Cardiac muscle cell (in vitro differentiated cells and primary cell): ENCODE measurements around the gene PRKCZ. TPM values are rescaled to one million over a fixed set of nuclear protein-coding genes. Genes with fewer than 3 reads are reported as not detected.
A peak's percentile ranks its signal among the peaks of the same experiment; 100 is the strongest.

Source experiments
- DNase-seq, 2 donors: peaks; one replicate each; pipeline versions ENCODE4 v3.0.0 to v3.0.0-alpha.2; 2010 to 2017; ENCODE audit warnings: low read depth in 1 of 2, low spot score in 1 of 2
- H3K27ac ChIP-seq: fragments of 200-600 bp; sonication (generic); 2 replicates; pipeline ENCODE4 v1.5.1; 2016
- H3K27me3 ChIP-seq: fragments of 200-600 bp; sonication (generic); 2 replicates; pipeline ENCODE4 v1.6.0; 2016; ENCODE audit warnings: control low read depth
- H3K36me3 ChIP-seq: fragments of 200-600 bp; sonication (generic); 2 replicates; pipeline ENCODE4 v1.5.1; 2016; ENCODE audit warnings: control low read depth
- H3K4me1 ChIP-seq: fragments of 200-600 bp; sonication (generic); 2 replicates; pipeline ENCODE4 v1.8.1; 2017; ENCODE audit warnings: low read depth, mild to moderate bottlenecking, mixed run types
- H3K4me3 ChIP-seq: fragments of 200-600 bp; sonication (generic); 2 replicates; pipeline ENCODE4 v1.5.1; 2016; ENCODE audit warnings: mild to moderate bottlenecking
- H3K9me3 ChIP-seq: fragments of 200-600 bp; sonication (generic); 2 replicates; pipeline ENCODE4 v1.5.1; 2017; ENCODE audit warnings: low read depth, mild to moderate bottlenecking, control low read depth
- CTCF ChIP-seq: IDR thresholded peaks from 2 replicates; pipeline ENCODE4 v1.5.1; 2012; ENCODE audit warnings: low read depth, mild to moderate bottlenecking, low read length
- polyA plus RNA-seq: library from polyadenylated mRNA; unstranded; fragments of >200 nt; fragmentation: Nextera tagmentation; extraction: Ambion mirVana; gene quantifications from 2 replicates; pipeline ENCODE4 v1.2.1, GENCODE V29; 2016
- total RNA-seq: library from RNA; depleted of rRNA; stranded (reverse); fragments of >200 nt; gene quantifications from 2 replicates; pipeline ENCODE4 v1.2.3, GENCODE V29; 2016

Gene PRKCZ
- total and polyA plus RNA-seq, 2 experiments from 2014 or later = 44.6 to 50.9 TPM

- peaks cover 14% of the 10 kb centered on the region for H3K4me1 ChIP-seq
- H3K4me3 ChIP-seq = no peak overlapping the region
- H3K36me3 ChIP-seq = peaks cover 8% of the 10 kb centered on the region
- no peak overlapping the region for H3K27ac ChIP-seq
- no peak for TF ChIP-seq CTCF
- no peak for DNase-seq
- H3K9me3 ChIP-seq = no peaks in the 10 kb centered on the region
- H3K27me3 ChIP-seq = no peaks in the 10 kb centered on the region
These were observed 138.1 kb downstream of the PRKCZ start for GRCh38 chr1:2188336-2188735.

- DNase-seq = peak; percentile 88 to 98
These were observed 139.5 kb downstream of the PRKCZ start for GRCh38 chr1:2189459-2190425.

GRCh38 chr1:2190491-2190976 is 140.3 kb downstream of the PRKCZ start:
- Histone ChIP-seq H3K4me1 (peaks cover 25% of the 10 kb centered on the region), H3K27me3 (no peaks in the 10 kb centered on the region), H3K36me3 (peaks cover 4% of the 10 kb centered on the region), H3K4me3 (no peak overlapping the region), H3K27ac (peak overlapping the region; percentile 61), H3K9me3 (no peaks in the 10 kb centered on the region)
- no peak for TF ChIP-seq CTCF
- no peak for DNase-seq

More at GRCh38 chr1:2189459-2190425, 139.5 kb downstream of the PRKCZ start:
- Histone ChIP-seq H3K36me3 (peaks cover 5% of the 10 kb centered on the region), H3K27me3 (no peaks in the 10 kb centered on the region), H3K4me1 (peaks cover 22% of the 10 kb centered on the region), H3K27ac (peak overlapping the region; percentile 61), H3K9me3 (no peaks in the 10 kb centered on the region), H3K4me3 (no peak overlapping the region)
- TF ChIP-seq CTCF = no peak

DNA sequence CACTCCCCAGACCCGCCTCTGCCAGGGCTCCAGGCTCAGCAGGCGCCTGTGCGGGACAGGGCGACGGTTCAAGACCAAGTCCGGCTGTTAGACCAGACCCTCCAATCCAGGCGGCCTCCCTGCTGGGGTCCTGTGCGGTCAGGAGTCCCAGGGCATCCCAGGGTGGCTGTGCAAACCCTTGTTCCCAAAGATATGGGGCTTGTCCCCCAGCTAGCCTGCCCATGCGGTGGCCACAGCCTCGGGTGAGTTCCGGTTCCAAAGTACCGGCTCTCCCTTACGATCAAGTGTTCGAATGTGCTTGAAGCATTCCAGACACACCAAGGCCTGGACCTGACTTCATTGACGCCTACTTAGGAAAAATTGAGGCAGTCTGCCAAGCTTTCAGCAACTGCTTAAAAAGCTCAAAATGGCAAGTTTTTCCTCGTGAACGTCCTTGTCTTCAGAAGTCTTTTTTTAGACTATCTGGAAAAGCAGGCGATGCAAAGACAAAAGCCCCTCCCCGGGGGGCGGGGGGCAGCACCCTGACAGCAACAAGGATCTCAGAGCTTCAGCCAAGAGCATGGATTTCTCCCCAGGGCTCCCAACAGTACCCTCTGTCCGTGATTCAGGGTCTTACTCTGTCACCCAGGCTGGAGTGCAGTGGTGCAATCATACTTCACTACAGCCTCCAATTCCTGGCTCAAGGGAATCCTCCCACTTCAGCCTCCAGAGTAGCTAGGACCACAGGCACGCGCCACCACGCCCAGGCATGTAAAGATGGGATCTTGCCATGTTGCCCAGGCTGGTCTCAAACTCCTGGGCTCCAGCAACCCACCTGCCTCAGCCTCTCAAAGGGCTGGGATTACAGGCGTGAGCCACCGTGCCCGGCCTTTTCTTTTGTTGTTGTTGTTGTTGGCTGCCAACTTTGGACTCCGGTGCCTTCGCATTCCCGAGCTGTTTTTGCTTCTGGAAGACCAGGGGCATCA is 142.1 kb downstream of the PRKCZ start:
- H3K27ac ChIP-seq = peak overlapping the region; percentile 69
- no peak for TF ChIP-seq CTCF
- H3K4me3 ChIP-seq = no peak overlapping the region
- no peaks in the 10 kb centered on the region for H3K36me3 ChIP-seq
- peaks cover 31% of the 10 kb centered on the region for H3K4me1 ChIP-seq
- H3K27me3 ChIP-seq = no peaks in the 10 kb centered on the region
- DNase-seq = peak in 1 of 2 donors; percentile 94
- H3K9me3 ChIP-seq = no peaks in the 10 kb centered on the region
